IMR-90 (cell line): ENCODE results near the gene TOMM20. TPM values are rescaled to one million over a fixed set of nuclear protein-coding genes. Genes with fewer than 3 reads are reported as not detected.

Source experiments
- ATAC-seq: fragments of 200-7000 bp; cut with Tn5 transposase; 2 replicates; pipeline ENCODE4 v1.9.1; 2020; ENCODE audit warnings: low read depth, mild to moderate bottlenecking, moderate library complexity
- BruUV-seq: library from RNA; stranded (reverse); fragments of 400-500 nt; replicated peaks from 2 replicates; lab custom pipeline; 2021; lab: Mats Ljungman, UMichigan
- CTCF ChIA-PET: fragments of 300-600 bp; formaldehyde crosslinking; extraction: SDS; loops from one replicate; lab custom pipeline; 2021; ENCODE audit warnings: antibody characterized with exemption; lab: Yijun Ruan, JAX
- POLR2A ChIA-PET: fragments of 300-600 bp; sonication (Branson Sonifier 250); formaldehyde crosslinking; loops from one replicate; lab custom pipeline; 2022; ENCODE audit warnings: antibody characterized with exemption; ENCODE audit not compliant: unreplicated experiment; lab: Charles Lee
- DNase-seq: peaks from one replicate; pipeline ENCODE4 v3.0.0; 2013
- H2AFZ ChIP-seq: replicated peaks from 2 replicates; pipeline ENCODE3; 2013; ENCODE audit warnings: low read length, mild to moderate bottlenecking; ENCODE audit not compliant: poor library complexity
- H2AK5ac ChIP-seq: 2 replicates; pipeline ENCODE4 v1.6.1; 2013; ENCODE audit warnings: low read depth, low read length, inconsistent platforms
- H2AK9ac ChIP-seq: replicated peaks from 2 replicates; pipeline ENCODE3; 2013; ENCODE audit warnings: mild to moderate bottlenecking, low read depth, low read length, moderate library complexity; ENCODE audit not compliant: poor library complexity
- H2BK120ac ChIP-seq: 2 replicates; pipeline ENCODE4 v1.6.1; 2013; ENCODE audit warnings: low read depth, low read length, inconsistent platforms
- H2BK15ac ChIP-seq: 3 replicates; pipeline ENCODE4 v1.6.1; 2013; ENCODE audit warnings: low read depth, low read length, inconsistent platforms
- H2BK20ac ChIP-seq: 2 replicates; pipeline ENCODE4 v1.6.1; 2013; ENCODE audit warnings: low read depth, mild to moderate bottlenecking, inconsistent platforms, low read length, moderate library complexity
- H2BK5ac ChIP-seq: 2 replicates; pipeline ENCODE4 v1.6.1; 2013; ENCODE audit warnings: mild to moderate bottlenecking, low read depth, low read length, inconsistent platforms; ENCODE audit not compliant: poor library complexity, severe bottlenecking
- H3K14ac ChIP-seq: replicated peaks from 2 replicates; pipeline ENCODE4 v1.6.1; 2013; ENCODE audit warnings: low read depth, low read length, inconsistent platforms
- H3K18ac ChIP-seq: 2 replicates; pipeline ENCODE4 v1.6.1; 2013; ENCODE audit warnings: low read depth, low read length, control low read depth
- H3K23ac ChIP-seq: 2 replicates; pipeline ENCODE4 v1.6.1; 2013; ENCODE audit warnings: low read depth, low read length, inconsistent platforms
- H3K27ac ChIP-seq: 2 replicates; pipeline ENCODE4 v1.5.1; 2013; ENCODE audit warnings: mild to moderate bottlenecking, control low read depth, low read length; ENCODE audit not compliant: insufficient read depth
- H3K27me3 ChIP-seq: 2 replicates; pipeline ENCODE4 v1.6.1; 2013; ENCODE audit warnings: low read length; ENCODE audit not compliant: control insufficient read depth, insufficient read depth
- H3K36me3 ChIP-seq: 2 replicates; pipeline ENCODE4 v1.6.1; 2013; ENCODE audit warnings: low read length, mixed read lengths; ENCODE audit not compliant: control insufficient read depth, insufficient read depth
- H3K4ac ChIP-seq: 2 replicates; pipeline ENCODE4 v1.6.1; 2013; ENCODE audit warnings: low read depth, low read length, inconsistent platforms
- H3K4me1 ChIP-seq: 2 replicates; pipeline ENCODE4 v1.6.1; 2013; ENCODE audit warnings: low read length, mixed read lengths; ENCODE audit not compliant: control insufficient read depth, insufficient read depth
- H3K4me2 ChIP-seq: 2 replicates; pipeline ENCODE4 v1.6.1; 2013; ENCODE audit warnings: low read depth, mild to moderate bottlenecking, control low read depth, low read length, moderate library complexity
- H3K4me3 ChIP-seq: 2 replicates; pipeline ENCODE4 v1.5.1; 2013; ENCODE audit warnings: low read depth, mild to moderate bottlenecking, control low read depth, low read length, moderate library complexity; ENCODE audit not compliant: insufficient read depth
- H3K56ac ChIP-seq: 2 replicates; pipeline ENCODE4 v1.6.1; 2013; ENCODE audit warnings: low read length, inconsistent platforms; ENCODE audit not compliant: insufficient read depth; ENCODE audit errors: extremely low read depth
- H3K79me1 ChIP-seq, 2 experiments: 2 replicates each; pipeline ENCODE4 v1.6.1; 2013; ENCODE audit warnings: low read length in 2 of 2, inconsistent platforms in 1 of 2, low read depth in 1 of 2
- H3K9ac ChIP-seq: 2 replicates; pipeline ENCODE4 v1.6.1; 2013; ENCODE audit warnings: low read depth, low read length, control low read depth
- H3K9me1 ChIP-seq: 2 replicates; pipeline ENCODE4 v1.6.1; 2013; ENCODE audit warnings: low read length, inconsistent platforms; ENCODE audit not compliant: insufficient read depth
- H3K9me3 ChIP-seq: 2 replicates; pipeline ENCODE4 v1.6.1; 2013; ENCODE audit warnings: low read length; ENCODE audit not compliant: control insufficient read depth, insufficient read depth
- H4K20me1 ChIP-seq: 2 replicates; pipeline ENCODE4 v1.6.1; 2013; ENCODE audit warnings: low read length, inconsistent platforms; ENCODE audit not compliant: insufficient read depth
- H4K5ac ChIP-seq: 2 replicates; pipeline ENCODE4 v1.6.1; 2013; ENCODE audit warnings: mild to moderate bottlenecking, low read depth, low read length, control low read depth
- H4K8ac ChIP-seq, 2 experiments: 2 replicates each; pipeline ENCODE4 v1.6.1; 2013; ENCODE audit warnings: low read depth in 2 of 2, low read length in 2 of 2, control low read depth in 1 of 2, inconsistent platforms in 1 of 2
- H4K91ac ChIP-seq: 2 replicates; pipeline ENCODE4 v1.6.1; 2013; ENCODE audit warnings: low read depth, low read length, inconsistent platforms; ENCODE audit not compliant: insufficient read depth
- BHLHE40 ChIP-seq: fragments of 150-350 bp; IDR thresholded peaks from 2 replicates; pipeline ENCODE4 v1.6.1; 2016; ENCODE audit warnings: mild to moderate bottlenecking, low read depth, low read length
- CEBPB ChIP-seq: IDR thresholded peaks from 2 replicates; pipeline ENCODE4 v1.6.1; 2012; ENCODE audit warnings: low read depth, low read length, improper control_type of control experiment
- CHD1 ChIP-seq: IDR thresholded peaks from 2 replicates; pipeline ENCODE4 v1.6.1; 2012; ENCODE audit warnings: low read depth, low read length, improper control_type of control experiment
- FOS ChIP-seq: fragments of 150-350 bp; IDR thresholded peaks from 2 replicates; pipeline ENCODE4 v1.6.1; 2016; ENCODE audit warnings: low read depth, low read length
- MAFK ChIP-seq: IDR thresholded peaks from 2 replicates; pipeline ENCODE4 v1.6.1; 2012; ENCODE audit warnings: low read depth, low read length, improper control_type of control experiment
- MAZ ChIP-seq: IDR thresholded peaks from 2 replicates; pipeline ENCODE4 v1.6.1; 2012; ENCODE audit warnings: low read depth, mild to moderate bottlenecking, low read length, improper control_type of control experiment, moderate library complexity, borderline replicate concordance
- MXI1 ChIP-seq: IDR thresholded peaks from 2 replicates; pipeline ENCODE4 v1.6.1; 2012; ENCODE audit warnings: low read depth, mild to moderate bottlenecking, low read length, moderate library complexity, borderline replicate concordance
- NFE2L2 ChIP-seq: fragments of 150-350 bp; IDR thresholded peaks from 2 replicates; pipeline ENCODE4 v1.6.1; 2016; ENCODE audit warnings: low read depth, mild to moderate bottlenecking, low read length
- POLR2A ChIP-seq: IDR thresholded peaks from 2 replicates; pipeline ENCODE4 v1.6.1; 2012; ENCODE audit warnings: mild to moderate bottlenecking, low read depth, low read length
- RAD21 ChIP-seq: IDR thresholded peaks from 2 replicates; pipeline ENCODE4 v1.6.1; 2012; ENCODE audit warnings: low read length, improper control_type of control experiment
- RCOR1 ChIP-seq: IDR thresholded peaks from 2 replicates; pipeline ENCODE4 v1.6.1; 2012; ENCODE audit warnings: mild to moderate bottlenecking, low read length, improper control_type of control experiment; ENCODE audit not compliant: insufficient replicate concordance
- RFX5 ChIP-seq: IDR thresholded peaks from 2 replicates; pipeline ENCODE4 v1.8.0; 2012; ENCODE audit warnings: low read depth, mild to moderate bottlenecking, low read length, moderate library complexity
- SMC3 ChIP-seq: fragments of 150-350 bp; IDR thresholded peaks from 2 replicates; pipeline ENCODE4 v1.6.1; 2016; ENCODE audit warnings: low read depth, mild to moderate bottlenecking, antibody characterized with exemption, low read length, moderate library complexity
- WGBS, 2 experiments: methylation state at CpG; one replicate each; pipeline versions ENCODE4 v1.1.5 to v1.1.7; 2013; ENCODE audit warnings: missing lambda C conversion rate in 2 of 2; ENCODE audit not compliant: insufficient read length in 1 of 2; ENCODE audit errors: extremely low coverage in 2 of 2; 5-methylcytosine and 5-hydroxymethylcytosine counted together
- dilution Hi-C: fragments of 300-500 bp; cut with HindIII; formaldehyde crosslinking; loops from one replicate; pipeline ENCODE4 v1.14.3; 2018; ENCODE audit warnings: low sequenced_read_pairs; ENCODE audit not compliant: unreplicated experiment
- in situ Hi-C: fragments of 300-500 bp; cut with MboI; formaldehyde crosslinking; loops from 3 replicates; pipeline ENCODE4 v1.14.3; 2019; ENCODE audit warnings: low sequenced_read_pairs, inconsistent platforms, mixed read lengths
- intact Hi-C: fragments of 100-400 bp; cut with micrococcal nuclease; formaldehyde crosslinking; loops from 2 replicates; pipeline ENCODE4 v1.10.0; 2022
- polyA plus RNA-seq, 3 experiments: library from polyadenylated mRNA; depleted of rRNA; stranded (reverse); fragments of >200 nt; gene quantifications; 2 replicates each; pipeline ENCODE4 v1.2.3, GENCODE V29; 2012; ENCODE audit warnings: low replicate concordance in 1 of 3
- total RNA-seq: library from RNA; depleted of rRNA; stranded (reverse); fragments of >200 nt; gene quantifications from 2 replicates; pipeline ENCODE4 v1.2.3, GENCODE V29; 2012
- TF ChIP-seq, protein P1 (sequence below): fragments of 150-350 bp; IDR thresholded peaks from 2 replicates; pipeline ENCODE4 v1.6.1; 2016; ENCODE audit warnings: low read depth, mild to moderate bottlenecking, low read length, moderate library complexity, borderline replicate concordance
- TF ChIP-seq, protein P2 (sequence below): fragments of 150-350 bp; IDR thresholded peaks from 2 replicates; pipeline ENCODE4 v1.6.1; 2017; ENCODE audit warnings: mild to moderate bottlenecking, antibody characterized with exemption, low read length, low read depth
- TF ChIP-seq, protein P3 (sequence below): conservative IDR thresholded peaks from 2 replicates; pipeline ENCODE4 v1.5.1; 2012; ENCODE audit warnings: mild to moderate bottlenecking, low read depth, low read length, improper control_type of control experiment

Gene TOMM20
- total and polyA plus RNA-seq, 2 of the 4 experiments (the other 2 are of a cell fraction): 75.3 to 84.4 TPM

DNA sequence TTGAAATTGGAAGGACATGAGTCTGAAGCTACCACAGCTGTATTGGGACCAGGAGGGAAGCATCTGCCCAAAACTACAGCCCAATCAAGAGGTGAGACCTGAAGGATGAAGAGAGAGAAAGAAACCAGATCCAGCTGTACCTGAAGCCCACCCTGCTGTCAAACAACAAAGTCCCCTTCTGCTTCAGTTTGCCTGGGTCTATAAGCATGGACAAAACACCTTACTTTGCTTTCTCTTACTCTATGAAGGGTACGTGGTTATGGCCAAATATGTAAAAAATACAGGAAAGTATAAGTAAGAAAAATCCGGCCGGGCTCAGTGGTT, 26.4 kb downstream of the TOMM20 start:
- CTCF ChIA-PET: no interaction called here
- TF ChIP-seq MXI1 (no peak), NFE2L2 (no peak), RAD21 (no peak), SMC3 (no peak), FOS (no peak), MAZ (no peak), CHD1 (no peak), MAFK (no peak), POLR2A (no peak), RCOR1 (no peak), RFX5 (no peak), CEBPB (no peak), BHLHE40 (no peak)
- TF ChIP-seq, protein P1, sequence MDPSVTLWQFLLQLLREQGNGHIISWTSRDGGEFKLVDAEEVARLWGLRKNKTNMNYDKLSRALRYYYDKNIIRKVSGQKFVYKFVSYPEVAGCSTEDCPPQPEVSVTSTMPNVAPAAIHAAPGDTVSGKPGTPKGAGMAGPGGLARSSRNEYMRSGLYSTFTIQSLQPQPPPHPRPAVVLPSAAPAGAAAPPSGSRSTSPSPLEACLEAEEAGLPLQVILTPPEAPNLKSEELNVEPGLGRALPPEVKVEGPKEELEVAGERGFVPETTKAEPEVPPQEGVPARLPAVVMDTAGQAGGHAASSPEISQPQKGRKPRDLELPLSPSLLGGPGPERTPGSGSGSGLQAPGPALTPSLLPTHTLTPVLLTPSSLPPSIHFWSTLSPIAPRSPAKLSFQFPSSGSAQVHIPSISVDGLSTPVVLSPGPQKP: no peak
- TF ChIP-seq, protein P2, sequence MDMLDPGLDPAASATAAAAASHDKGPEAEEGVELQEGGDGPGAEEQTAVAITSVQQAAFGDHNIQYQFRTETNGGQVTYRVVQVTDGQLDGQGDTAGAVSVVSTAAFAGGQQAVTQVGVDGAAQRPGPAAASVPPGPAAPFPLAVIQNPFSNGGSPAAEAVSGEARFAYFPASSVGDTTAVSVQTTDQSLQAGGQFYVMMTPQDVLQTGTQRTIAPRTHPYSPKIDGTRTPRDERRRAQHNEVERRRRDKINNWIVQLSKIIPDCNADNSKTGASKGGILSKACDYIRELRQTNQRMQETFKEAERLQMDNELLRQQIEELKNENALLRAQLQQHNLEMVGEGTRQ: no peak
- TF ChIP-seq, protein P3, sequence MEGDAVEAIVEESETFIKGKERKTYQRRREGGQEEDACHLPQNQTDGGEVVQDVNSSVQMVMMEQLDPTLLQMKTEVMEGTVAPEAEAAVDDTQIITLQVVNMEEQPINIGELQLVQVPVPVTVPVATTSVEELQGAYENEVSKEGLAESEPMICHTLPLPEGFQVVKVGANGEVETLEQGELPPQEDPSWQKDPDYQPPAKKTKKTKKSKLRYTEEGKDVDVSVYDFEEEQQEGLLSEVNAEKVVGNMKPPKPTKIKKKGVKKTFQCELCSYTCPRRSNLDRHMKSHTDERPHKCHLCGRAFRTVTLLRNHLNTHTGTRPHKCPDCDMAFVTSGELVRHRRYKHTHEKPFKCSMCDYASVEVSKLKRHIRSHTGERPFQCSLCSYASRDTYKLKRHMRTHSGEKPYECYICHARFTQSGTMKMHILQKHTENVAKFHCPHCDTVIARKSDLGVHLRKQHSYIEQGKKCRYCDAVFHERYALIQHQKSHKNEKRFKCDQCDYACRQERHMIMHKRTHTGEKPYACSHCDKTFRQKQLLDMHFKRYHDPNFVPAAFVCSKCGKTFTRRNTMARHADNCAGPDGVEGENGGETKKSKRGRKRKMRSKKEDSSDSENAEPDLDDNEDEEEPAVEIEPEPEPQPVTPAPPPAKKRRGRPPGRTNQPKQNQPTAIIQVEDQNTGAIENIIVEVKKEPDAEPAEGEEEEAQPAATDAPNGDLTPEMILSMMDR: no peak

More for the DNA sequence above, 26.4 kb downstream of the TOMM20 start:
- Histone ChIP-seq H4K8ac (no peak overlapping the region), H3K4me2 (no peak overlapping the region), H4K5ac (no peak overlapping the region), H3K23ac (no peak overlapping the region), H3K79me1 (peaks cover 0 to 15% of the 10 kb centered on the region in 2 experiments; a peak in 2 of 4 replicates), H2BK15ac (no peak overlapping the region), H3K36me3 (peaks cover 2% of the 10 kb centered on the region), H2AFZ (no peak overlapping the region), H2AK5ac (no peak overlapping the region), H3K56ac (no peak overlapping the region), H3K4me3 (no peak overlapping the region), H3K4ac (no peak overlapping the region), H2AK9ac (no peak overlapping the region), H3K27ac (no peak overlapping the region), H3K9ac (no peak overlapping the region), H3K9me1 (peaks cover 4% of the 10 kb centered on the region), H3K4me1 (peaks cover 4% of the 10 kb centered on the region), H2BK120ac (no peak overlapping the region), H3K9me3 (no peaks in the 10 kb centered on the region), H4K91ac (no peak overlapping the region), H4K20me1 (no peaks in the 10 kb centered on the region), H2BK5ac (no peak overlapping the region), H3K18ac (no peak overlapping the region), H3K27me3 (no peaks in the 10 kb centered on the region), H3K14ac (no peak overlapping the region), H2BK20ac (no peak overlapping the region)
- no peak for DNase-seq
- no TSS peak for BruUV-seq
- POLR2A ChIA-PET: no interaction called here
- no peak for ATAC-seq
- dilution Hi-C loops: no loop called here
- intact Hi-C loops: no loop called here
- WGBS, 2 experiments: no CpG with 5 or more reads among the region's 3 CpGs
- in situ Hi-C loops: loop anchor here (10.0 to 25.0 kb wide), 2 partner anchors 313 to 965 kb away; no protein-coding TSS in a partner anchor
